BJ (cell line): ENCODE data around the gene KRT9. TPM values are rescaled to one million over a fixed set of nuclear protein-coding genes. Genes with fewer than 3 reads are reported as not detected.

Experiments
- CTCF ChIA-PET: fragments of 350-600 bp; formaldehyde crosslinking; extraction: SDS; loops from one replicate; lab custom pipeline; 2021; ENCODE audit warnings: antibody characterized with exemption, inconsistent platforms; lab: Yijun Ruan, JAX
- POLR2A ChIA-PET: fragments of 300-600 bp; sonication (Branson Sonifier 250); formaldehyde crosslinking; extraction: SDS; loops from one replicate; lab custom pipeline; 2021; ENCODE audit warnings: antibody characterized with exemption; lab: Charles Lee
- DNase-seq: peaks from one replicate; pipeline ENCODE4 v3.0.0-alpha.2; 2011; ENCODE audit warnings: low read depth
- H3K27me3 ChIP-seq: 2 replicates; pipeline ENCODE4 v1.6.0; 2011; ENCODE audit warnings: low read length; ENCODE audit not compliant: control insufficient read depth, insufficient read depth
- H3K36me3 ChIP-seq: 2 replicates; pipeline ENCODE4 v1.5.1; 2011; ENCODE audit warnings: low read length; ENCODE audit not compliant: control insufficient read depth, insufficient read depth
- H3K4me3 ChIP-seq: 2 replicates; pipeline ENCODE4 v1.5.1; 2011; ENCODE audit warnings: low read depth, mild to moderate bottlenecking, control low read depth, low read length
- CTCF ChIP-seq: IDR thresholded peaks from 2 replicates; pipeline ENCODE4 v1.5.1; 2011; ENCODE audit warnings: low read depth, mild to moderate bottlenecking, control low read depth, inconsistent platforms, low read length, moderate library complexity; ENCODE audit not compliant: insufficient read depth
- polyA plus RNA-seq: library from polyadenylated mRNA; depleted of rRNA; stranded (reverse); fragments of >200 nt; gene quantifications from 2 replicates; pipeline ENCODE4 v1.2.3, GENCODE V29; 2011

Gene KRT9
- polyA plus RNA-seq, 1 experiment: not detected

- ChIA-PET POLR2A (no interaction called here), CTCF (interaction anchor here (1.6 to 3.6 kb wide), 2 partner anchors 48 to 51 kb away, joined by 4 to 14 read pairs; no protein-coding TSS in a partner anchor)
- Histone ChIP-seq H3K27me3 (peaks cover 10% of the 10 kb centered on the region), H3K36me3 (no peaks in the 10 kb centered on the region), H3K4me3 (no peak overlapping the region)
- DNase-seq: no peak
- TF ChIP-seq CTCF: no peak
Observed at GRCh38 chr17:41599680-41600079, 27.8 kb upstream of the KRT9 start.

- TF ChIP-seq CTCF: no peak
- POLR2A ChIA-PET: no interaction called here
- peaks cover 18% of the 10 kb centered on the region for H3K27me3 ChIP-seq
- CTCF ChIA-PET: interaction anchor here (1.0 to 1.7 kb wide), 2 partner anchors 46 to 53 kb away, joined by 4 read pairs; no protein-coding TSS in a partner anchor
- H3K4me3 ChIP-seq: no peak overlapping the region
- DNase-seq: no peak
- H3K36me3 ChIP-seq: no peaks in the 10 kb centered on the region
Observed at GRCh38 chr17:41595585-41595984, 23.7 kb upstream of the KRT9 start.

DNA sequence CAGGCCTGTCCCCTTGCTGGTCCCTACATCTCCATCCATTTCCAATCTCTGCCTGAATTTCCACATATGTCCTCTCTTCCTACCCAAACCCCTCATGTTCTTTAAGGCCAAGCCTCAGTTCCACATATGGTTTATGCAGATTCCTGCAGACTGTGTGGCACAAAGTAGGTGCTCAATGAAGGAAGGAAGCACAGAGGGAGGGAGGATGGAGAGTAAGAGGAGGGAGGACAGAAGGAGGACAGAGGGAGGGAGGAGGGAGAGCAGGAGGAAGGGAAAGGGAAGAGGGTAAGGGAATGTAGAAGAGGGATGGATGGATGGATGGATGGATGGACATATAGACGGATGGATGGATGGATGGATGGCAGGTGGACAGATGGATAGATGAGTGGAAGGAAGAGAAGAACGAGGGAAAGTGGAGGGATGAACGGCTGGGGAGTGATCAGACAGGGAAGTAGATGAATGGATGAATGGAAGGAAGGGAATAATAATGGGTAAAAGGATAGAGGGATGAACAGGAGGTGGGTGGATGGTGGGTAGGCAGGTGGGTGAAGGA is 22.6 kb upstream of the KRT9 start:
- no peak for TF ChIP-seq CTCF
- ChIA-PET POLR2A (interaction anchor here (0.6 kb wide), 1 partner anchor 1146 kb away, joined by 3 read pairs; no protein-coding TSS in a partner anchor), CTCF (interaction anchor here (1.0 to 1.4 kb wide), 4 partner anchors 15 to 68 kb away, joined by 3 to 4 read pairs (median 3); no protein-coding TSS in a partner anchor)
- no peak for DNase-seq
- no peak overlapping the region for H3K4me3 ChIP-seq
- H3K36me3 ChIP-seq: no peaks in the 10 kb centered on the region
- peaks cover 21% of the 10 kb centered on the region for H3K27me3 ChIP-seq

GRCh38 chr17:41593306-41593981 is 21.6 kb upstream of the KRT9 start:
- ChIA-PET CTCF (interaction anchor here (1.2 to 1.4 kb wide), 2 partner anchors 14 to 16 kb away, joined by 3 to 4 read pairs; no protein-coding TSS in a partner anchor), POLR2A (no interaction called here)
- Histone ChIP-seq H3K27me3 (peaks cover 21% of the 10 kb centered on the region), H3K36me3 (no peaks in the 10 kb centered on the region), H3K4me3 (no peak overlapping the region)
- no peak for DNase-seq
- no peak for TF ChIP-seq CTCF

GRCh38 chr17:41592601-41593305 is 20.9 kb upstream of the KRT9 start:
- peaks cover 21% of the 10 kb centered on the region for H3K27me3 ChIP-seq
- no peak for TF ChIP-seq CTCF
- no peaks in the 10 kb centered on the region for H3K36me3 ChIP-seq
- no peak for DNase-seq
- POLR2A ChIA-PET: no interaction called here
- H3K4me3 ChIP-seq: no peak overlapping the region
- CTCF ChIA-PET: interaction anchor here (1.4 kb wide), 1 partner anchor 14 kb away, joined by 4 read pairs; no protein-coding TSS in a partner anchor
